ENCODE data around the gene FUOM. TPM values are rescaled to one million over a fixed set of nuclear protein-coding genes. Genes with fewer than 3 reads are reported as not detected.
A peak's percentile ranks its signal among the peaks of the same experiment; 100 is the strongest.

Gene FUOM
- total RNA-seq, 1 experiment from 2014 or later: 41.8 TPM

GRCh38 chr10:133356549-133357284, 1.1 kb downstream of the FUOM start:
- no peak overlapping the region for H2BK120ac ChIP-seq (ENCODE audit: low read depth, low read length, poor library complexity, severe bottlenecking)
- 0 out of 2 replicates have a peak overlapping the region, but pooled peaks have one; percentile 11 for H3K14ac ChIP-seq (ENCODE audit: insufficient read depth, low read length)
- no peak overlapping the region for H4K5ac ChIP-seq (ENCODE audit: insufficient read length, low read depth, low read length)
- no peak overlapping the region for H2BK20ac ChIP-seq (ENCODE audit: low read depth, low read length, poor library complexity, severe bottlenecking)
- H3K23ac ChIP-seq (ENCODE audit: insufficient read length, low read depth, low read length): no peak overlapping the region
- H3K18ac ChIP-seq (ENCODE audit: insufficient read length, low read depth, low read length): no peak overlapping the region
- H3K36me3 Mint-ChIP-seq (ENCODE audit: insufficient read depth in 1 of 3, low read depth in 3 of 3): peaks cover 5 to 7% (median 5%) of the 10 kb centered on the region in 3 experiments; a peak in 6 of 7 replicates
- H4K91ac ChIP-seq (ENCODE audit: insufficient read length, low read depth, low read length): no peak overlapping the region
- H3K4me1 ChIP-seq (ENCODE audit: insufficient read depth, low read length): no peaks in the 10 kb centered on the region
- no peaks in the 10 kb centered on the region for H3K23me2 ChIP-seq (ENCODE audit: insufficient read length, low read depth, low read length, poor library complexity, severe bottlenecking)
- H3K4me1 Mint-ChIP-seq: peaks cover 0 to 2% of the 10 kb centered on the region in 2 experiments; a peak in 1 of 4 replicates
- H3K56ac ChIP-seq (ENCODE audit: insufficient read length, low read depth, low read length): no peak overlapping the region
- no peak overlapping the region for H2BK12ac ChIP-seq (ENCODE audit: insufficient read length, low read depth, low read length)
- DNase-seq: no peak
- H3T11ph ChIP-seq (ENCODE audit: low read length): no peak overlapping the region
- H3K27ac Mint-ChIP-seq: no peak overlapping the region; a peak in 1 of 7 replicates
- TF ChIP-seq CTCF (conservative IDR thresholded peaks at IDR 0.05): no peak
- peak overlapping the region; percentile 75 to 83 for H3K4me3 Mint-ChIP-seq
- no peaks in the 10 kb centered on the region for H3K79me2 ChIP-seq (ENCODE audit: insufficient read depth, low read length)
- H3K27me3 ChIP-seq (ENCODE audit: insufficient read depth, low read length): no peaks in the 10 kb centered on the region; the same call in 1 of the 2 replicates
- peaks cover 24% of the 10 kb centered on the region for H3K27me3 Mint-ChIP-seq (ENCODE audit: low read depth)
- H2BK15ac ChIP-seq (ENCODE audit: low read depth, low read length): no peak overlapping the region
- H3K4me2 ChIP-seq (ENCODE audit: insufficient read depth, insufficient read length, low read length): peak overlapping the region; percentile 35
- H3K79me1 ChIP-seq (ENCODE audit: insufficient read depth, low read depth, low read length, poor library complexity, severe bottlenecking): no peaks in the 10 kb centered on the region
- H3K4ac ChIP-seq (ENCODE audit: low read depth, low read length): no peak overlapping the region
- no peaks in the 10 kb centered on the region for H4K20me1 ChIP-seq (ENCODE audit: control insufficient read depth, insufficient read depth, insufficient read length)
- H2AK5ac ChIP-seq (ENCODE audit: insufficient read length, low read length): no peak overlapping the region
- H3K9me3 ChIP-seq (ENCODE audit: control insufficient read depth, low read depth, low read length): no peaks in the 10 kb centered on the region
- H3K9ac ChIP-seq (ENCODE audit: extremely low read depth, insufficient read length, low read length): no peak overlapping the region
- no peak overlapping the region for H3K27ac ChIP-seq (ENCODE audit: insufficient read length, low read depth, low read length)
- no peak overlapping the region for H2BK5ac ChIP-seq (ENCODE audit: insufficient read length, low read length)
- H2AFZ ChIP-seq (ENCODE audit: low read length): no peak overlapping the region
- H3K9me3 Mint-ChIP-seq: no peaks in the 10 kb centered on the region
- no CpG with 5 or more reads among the region's 27 CpGs for WGBS (ENCODE audit: extremely low coverage, insufficient read length, low lambda C conversion rate)
- H4K8ac ChIP-seq (replicated peaks; ENCODE audit: insufficient read length, low read depth, low read length): no peak overlapping the region
